ENCODE data around the gene YY1.
"Not testable (repeated sequence)": the region's sequence is repeated elsewhere in the genome, so short reads cannot be mapped to it uniquely, and the experiment has no call there.

YY1 gene

GRCh38 chr14:100243020-100243419, 4.1 kb downstream of the YY1 start:
- DNase-seq (ENCODE audit: low read depth): no peak

- no peak for DNase-seq (ENCODE audit: low read depth)
Measured at GRCh38 chr14:100246809-100247428, 8.0 kb downstream of the YY1 start.

- DNase-seq (ENCODE audit: low read depth): no peak
Measured at GRCh38 chr14:100250732-100251465, 12.0 kb downstream of the YY1 start.

GRCh38 chr14:100252684-100253083, 13.7 kb downstream of the YY1 start:
- DNase-seq (ENCODE audit: low read depth): no peak

GRCh38 chr14:100256339-100256895, 17.5 kb downstream of the YY1 start:
- DNase-seq (ENCODE audit: low read depth): no peak

- DNase-seq (ENCODE audit: low read depth): no peak
Measured at GRCh38 chr14:100261621-100262020, 22.7 kb downstream of the YY1 start.

GRCh38 chr14:100262545-100262944, 23.6 kb downstream of the YY1 start:
- DNase-seq (ENCODE audit: low read depth): no peak

- no peak for DNase-seq (ENCODE audit: low read depth)
Measured at GRCh38 chr14:100263141-100263540, 24.2 kb downstream of the YY1 start.

GRCh38 chr14:100267990-100268389, 29.0 kb downstream of the YY1 start:
- DNase-seq (ENCODE audit: low read depth): no peak

- no peak for DNase-seq (ENCODE audit: low read depth)
Measured at GRCh38 chr14:100268591-100269207, 29.8 kb downstream of the YY1 start.

- no peak for DNase-seq (ENCODE audit: low read depth)
Measured at GRCh38 chr14:100271247-100271939, 32.4 kb downstream of the YY1 start.

GRCh38 chr14:100274250-100274649, 35.3 kb downstream of the YY1 start:
- DNase-seq (ENCODE audit: low read depth): no peak

GRCh38 chr14:100275214-100275613, 36.3 kb downstream of the YY1 start:
- DNase-seq (ENCODE audit: low read depth): no peak

- DNase-seq (ENCODE audit: low read depth): no peak
Measured at GRCh38 chr14:100278702-100279101, 39.8 kb downstream of the YY1 start.

GRCh38 chr14:100279133-100279532, 40.2 kb downstream of the YY1 start:
- no peak for DNase-seq (ENCODE audit: low read depth)

- no peak for DNase-seq (ENCODE audit: low read depth)
Measured at GRCh38 chr14:100279563-100279962, 40.6 kb downstream of the YY1 start.

GRCh38 chr14:100281286-100282082, 42.5 kb downstream of the YY1 start:
- no peak for DNase-seq (ENCODE audit: low read depth)

- DNase-seq (ENCODE audit: low read depth): no peak
Measured at GRCh38 chr14:100282083-100282350, 43.1 kb downstream of the YY1 start.

- no peak for DNase-seq (ENCODE audit: low read depth)
Measured at GRCh38 chr14:100282766-100283419, 43.9 kb downstream of the YY1 start.

GRCh38 chr14:100283436-100283835, 44.5 kb downstream of the YY1 start:
- DNase-seq (ENCODE audit: low read depth): not testable (repeated sequence)
